ENCODE data around the gene NXT1. TPM values are rescaled to one million over a fixed set of nuclear protein-coding genes. Genes with fewer than 3 reads are reported as not detected.

NXT1 gene
- total and polyA plus RNA-seq, 11 donors = 4.2 to 20.1 (median 9.1) TPM

- 2 to 5% (median 3%) methylated on average over 34 to 50 of the region's 50 CpGs for WGBS, 4 donors
- intact Hi-C loops (cut with DNase I) = loop anchor here in 9 of 10 donors (2.0 to 10.0 kb wide), 10 partner anchors 35 to 275 kb away; partner anchors contain the start of genes NAPB (in 4 of the 9), CST9 (in 2 of the 9) and CST3 (in 1 of the 9)
- Histone ChIP-seq H3K27me3 (no peaks in the 10 kb centered on the region), H3K36me3 (peaks cover 0 to 35% (median 30%) of the 10 kb centered on the region in 9 donors), H3K4me3 (peak overlapping the region; percentile 69 to 94 (median 86)), H3K4me1 (peaks cover 3 to 77% (median 60%) of the 10 kb centered on the region in 12 donors), H3K9me3 (no peaks in the 10 kb centered on the region), H3K27ac (peak overlapping the region; percentile 84 to 100 (median 100))
- TF ChIP-seq CTCF (IDR thresholded peaks at IDR 0.05) (peak in 1 of 12 donors; percentile 8), POLR2A (IDR thresholded peaks at IDR 0.05) (no peak)
- ATAC-seq (peak in 2 of 4 donors; percentile 21 to 25), DNase-seq (peak in 3 of 5 donors; percentile 40 to 69 (median 66))
These were observed 12.0 kb downstream of the NXT1 start for GRCh38 chr20:23362392-23363256.

DNA sequence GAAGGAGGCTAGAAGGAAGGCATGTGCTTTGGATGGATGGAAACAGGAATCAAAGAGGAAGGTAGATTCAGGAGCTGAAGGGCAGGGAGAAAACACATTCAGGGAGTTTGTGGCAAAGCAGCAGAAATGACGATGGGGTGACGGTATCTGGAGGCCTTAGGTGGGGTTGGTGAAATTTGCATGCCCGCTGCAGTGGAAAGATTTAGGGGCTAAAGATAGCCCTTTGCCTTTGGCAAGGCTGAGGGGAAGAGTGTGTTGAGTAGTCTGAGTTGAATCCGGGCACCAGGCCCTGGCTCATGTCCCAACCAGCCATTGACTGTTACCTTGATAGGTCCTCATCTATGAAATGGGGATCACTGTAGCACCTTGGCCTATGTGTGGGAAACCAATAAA, 12.7 kb downstream of the NXT1 start:
- Histone ChIP-seq H3K9me3 (no peaks in the 10 kb centered on the region), H3K4me1 (peaks cover 3 to 81% (median 63%) of the 10 kb centered on the region in 12 donors), H3K4me3 (peak overlapping the region in 11 of 12 donors; percentile 69 to 94 (median 85)), H3K27me3 (no peaks in the 10 kb centered on the region), H3K27ac (peak overlapping the region; percentile 84 to 100 (median 100)), H3K36me3 (peaks cover 0 to 40% (median 36%) of the 10 kb centered on the region in 9 donors)
- DNase-seq = peak in 4 of 5 donors; percentile 68 to 86 (median 76)
- 45 to 58% (median 52%) methylated on average over 4 of the region's 4 CpGs for WGBS, 4 donors
- peak; percentile 24 to 49 (median 41) for ATAC-seq
- intact Hi-C loops (cut with DNase I) = loop anchor here in 9 of 10 donors (2.0 to 10.0 kb wide), 10 partner anchors 34 to 274 kb away; partner anchors contain the start of genes NAPB (in 4 of the 9), CST9 (in 2 of the 9) and CST3 (in 1 of the 9)
- peak in 1 of 2 donors; percentile 67 for TF ChIP-seq POLR2A (IDR thresholded peaks at IDR 0.05)
- TF ChIP-seq CTCF (IDR thresholded peaks at IDR 0.05) = no peak

DNA sequence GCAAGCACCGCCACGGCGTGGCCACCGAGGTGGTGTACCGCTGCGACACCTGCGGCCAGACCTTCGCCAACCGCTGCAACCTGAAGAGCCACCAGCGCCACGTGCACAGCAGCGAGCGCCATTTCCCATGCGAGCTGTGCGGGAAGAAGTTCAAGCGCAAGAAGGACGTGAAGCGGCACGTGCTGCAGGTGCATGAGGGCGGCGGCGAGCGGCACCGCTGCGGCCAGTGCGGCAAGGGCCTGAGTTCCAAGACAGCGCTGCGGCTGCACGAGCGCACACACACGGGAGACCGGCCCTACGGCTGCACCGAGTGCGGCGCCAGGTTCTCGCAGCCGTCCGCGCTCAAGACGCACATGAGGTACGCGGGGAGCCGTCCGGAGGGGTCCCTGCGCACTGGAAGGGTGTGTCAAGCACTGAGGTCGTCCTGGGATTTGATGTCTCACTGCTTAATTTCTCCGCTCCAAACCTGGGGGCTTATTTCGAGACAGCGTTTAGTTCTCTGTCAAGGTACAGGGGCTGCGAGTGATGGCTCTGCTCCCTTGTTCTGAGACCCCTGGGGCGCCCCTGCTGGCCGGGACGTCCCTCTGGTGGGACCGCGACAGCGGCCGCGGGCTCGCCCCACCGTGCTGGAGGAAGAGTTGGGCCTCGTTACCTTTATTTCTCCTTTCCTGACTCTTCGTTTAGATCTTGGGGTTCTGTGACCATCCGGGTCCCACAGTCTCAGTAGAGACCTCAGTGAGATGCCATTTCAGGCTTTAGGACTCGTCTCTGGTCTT, 15.0 kb downstream of the NXT1 start:
- DNase-seq (peak in 1 of 5 donors; percentile 31), ATAC-seq (no peak)
- WGBS, 4 donors = 93 to 94% (median 94%) methylated on average over 60 to 65 of the region's 65 CpGs
- H3K36me3 ChIP-seq = peaks cover 0 to 63% (median 59%) of the 10 kb centered on the region in 9 donors
- H3K9me3 ChIP-seq = no peaks in the 10 kb centered on the region
- no peaks in the 10 kb centered on the region for H3K27me3 ChIP-seq
- no peak for TF ChIP-seq POLR2A (IDR thresholded peaks at IDR 0.05)
- intact Hi-C loops (cut with DNase I) = loop anchor here in 3 of 10 donors (10.0 kb wide), 3 partner anchors 49 to 239 kb away; partner anchors contain the start of genes CST9 (in 1 of the 3) and NAPB (in 1 of the 3)
- H3K4me3 ChIP-seq = peak overlapping the region in 1 of 12 donors; percentile 6
- H3K4me1 ChIP-seq = peaks cover 3 to 71% (median 52%) of the 10 kb centered on the region in 12 donors
- H3K27ac ChIP-seq = peak overlapping the region in 4 of 12 donors; percentile 11 to 82 (median 28)

DNA sequence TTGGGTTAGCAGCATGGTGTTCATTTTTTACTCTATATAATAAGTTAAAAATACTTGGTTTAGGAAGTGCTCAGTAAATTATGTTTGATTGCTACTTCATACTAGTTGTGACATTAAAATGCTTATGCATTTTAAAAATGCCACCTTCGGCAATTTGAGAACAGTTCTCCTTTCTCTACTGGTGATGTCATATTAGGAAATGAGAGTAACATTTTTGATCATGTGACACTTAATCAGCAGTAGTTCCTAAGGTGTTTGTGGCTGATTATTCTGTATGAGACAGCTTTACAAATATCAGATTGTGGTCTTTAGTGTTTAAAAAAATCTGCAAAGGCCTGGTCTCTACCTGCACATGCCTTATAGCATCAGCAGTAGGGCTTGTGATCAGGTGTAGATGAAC, 15.8 kb downstream of the NXT1 start:
- 15 to 40% (median 28%) methylated on average over 1 of the region's 1 CpG for WGBS, 4 donors
- Histone ChIP-seq H3K27ac (peak overlapping the region in 3 of 12 donors; percentile 11 to 82 (median 33)), H3K4me3 (peak overlapping the region in 1 of 12 donors; percentile 6), H3K36me3 (peaks cover 0 to 71% (median 67%) of the 10 kb centered on the region in 9 donors), H3K9me3 (no peaks in the 10 kb centered on the region), H3K4me1 (peaks cover 0 to 63% (median 46%) of the 10 kb centered on the region in 12 donors), H3K27me3 (no peaks in the 10 kb centered on the region)
- DNase-seq (no peak), ATAC-seq (no peak)
- TF ChIP-seq POLR2A (IDR thresholded peaks at IDR 0.05) = no peak
- no peak for TF ChIP-seq CTCF (IDR thresholded peaks at IDR 0.05)
- intact Hi-C loops (cut with DNase I) = loop anchor here in 3 of 10 donors (10.0 kb wide), 3 partner anchors 48 to 238 kb away; partner anchors contain the start of genes CST9 (in 1 of the 3) and NAPB (in 1 of the 3)

Measured in heart left ventricle (tissue), 16 donors.